Neural progenitor cell (in vitro differentiated cells): Measurements from ENCODE around the gene SH3GLB1. TPM values are rescaled to one million over a fixed set of nuclear protein-coding genes. Genes with fewer than 3 reads are reported as not detected.

Source experiments
- DNase-seq: peaks from one replicate; pipeline ENCODE4 v3.0.0-alpha.2; 2016; ENCODE audit warnings: low spot score
- H2AFZ ChIP-seq: fragments of 200-600 bp; sonication (generic); replicated peaks from 2 replicates; pipeline ENCODE4 v1.6.1; 2016; ENCODE audit warnings: antibody characterized with exemption
- H3F3A ChIP-seq: fragments of 200-600 bp; sonication (generic); 2 replicates; pipeline ENCODE4 v1.6.1; 2016; ENCODE audit warnings: antibody characterized with exemption, low read depth
- H3K27ac ChIP-seq: fragments of 200-600 bp; sonication (generic); 2 replicates; pipeline ENCODE4 v1.5.1; 2016; ENCODE audit warnings: mild to moderate bottlenecking
- H3K27me3 ChIP-seq: fragments of 200-600 bp; sonication (generic); 2 replicates; pipeline ENCODE4 v1.6.1; 2016; ENCODE audit warnings: mild to moderate bottlenecking, moderate library complexity
- H3K36me3 ChIP-seq: fragments of 200-600 bp; sonication (generic); 2 replicates; pipeline ENCODE4 v1.5.1; 2016
- H3K4me1 ChIP-seq: fragments of 200-600 bp; sonication (generic); 2 replicates; pipeline ENCODE4 v1.6.1; 2016; ENCODE audit warnings: mixed run types
- H3K4me2 ChIP-seq: fragments of 200-600 bp; sonication (generic); 2 replicates; pipeline ENCODE4 v1.6.1; 2016
- H3K4me3 ChIP-seq: fragments of 200-600 bp; sonication (generic); 2 replicates; pipeline ENCODE4 v1.5.1; 2016
- H3K79me2 ChIP-seq: fragments of 200-600 bp; sonication (generic); 2 replicates; pipeline ENCODE4 v1.6.1; 2016; ENCODE audit warnings: low read depth
- H3K9ac ChIP-seq: fragments of 200-600 bp; sonication (generic); 2 replicates; pipeline ENCODE4 v1.6.1; 2016
- H3K9me3 ChIP-seq: fragments of 200-600 bp; sonication (generic); 2 replicates; pipeline ENCODE4 v1.5.1; 2016; ENCODE audit warnings: low read depth
- H4K20me1 ChIP-seq: fragments of 200-600 bp; sonication (generic); 2 replicates; pipeline ENCODE4 v1.6.1; 2016; ENCODE audit warnings: low read depth
- H3K27ac Mint-ChIP-seq: 3 replicates; pipeline ENCODE4 v1.8.0; 2021; ENCODE audit warnings: mixed read lengths
- H3K27me3 Mint-ChIP-seq: 2 replicates; pipeline ENCODE4 v1.8.0; 2022; ENCODE audit warnings: low read depth, mild to moderate bottlenecking, inconsistent platforms, moderate library complexity, mixed read lengths; ENCODE audit not compliant: insufficient read depth
- H3K36me3 Mint-ChIP-seq: 3 replicates; pipeline ENCODE4 v1.8.0; 2021; ENCODE audit warnings: mixed read lengths
- H3K4me1 Mint-ChIP-seq: 3 replicates; pipeline ENCODE4 v1.8.0; 2021; ENCODE audit warnings: mixed read lengths
- H3K4me3 Mint-ChIP-seq: 3 replicates; pipeline ENCODE4 v1.8.0; 2021; ENCODE audit warnings: mild to moderate bottlenecking, moderate library complexity, mixed read lengths
- H3K9me3 Mint-ChIP-seq: 3 replicates; pipeline ENCODE4 v1.8.0; 2020; ENCODE audit warnings: mixed read lengths
- CTCF ChIP-seq: fragments of 200-600 bp; sonication (generic); IDR thresholded peaks from 2 replicates; pipeline ENCODE4 v1.5.1; 2017; ENCODE audit warnings: antibody characterized with exemption, mild to moderate bottlenecking
- EZH2 ChIP-seq: fragments of 200-600 bp; sonication (generic); IDR thresholded peaks from 2 replicates; pipeline ENCODE4 v1.6.1; 2017; ENCODE audit warnings: antibody characterized with exemption, mild to moderate bottlenecking, moderate library complexity
- EZH2phosphoT487 ChIP-seq: fragments of 200-600 bp; sonication (generic); IDR thresholded peaks from 2 replicates; pipeline ENCODE4 v1.6.1; 2017; ENCODE audit warnings: antibody characterized with exemption
- total RNA-seq: library from RNA; depleted of rRNA; stranded (reverse); fragments of >200 nt; gene quantifications from 2 replicates; pipeline ENCODE4 v1.2.3, GENCODE V29; 2015; ENCODE audit warnings: low replicate concordance

Gene SH3GLB1
- total RNA-seq, 1 donor from 2014 or later = 28.5 TPM

GRCh38 chr1:86773341-86774288, 69.2 kb downstream of the SH3GLB1 start:
- Histone ChIP-seq H3K4me2 (no peak overlapping the region), H3K27ac (no peak overlapping the region), H3K79me2 (no peaks in the 10 kb centered on the region), H4K20me1 (no peaks in the 10 kb centered on the region), H3K36me3 (no peaks in the 10 kb centered on the region), H3F3A (no peaks in the 10 kb centered on the region), H3K9ac (no peak overlapping the region), H3K4me1 (peaks cover 16% of the 10 kb centered on the region), H3K27me3 (no peaks in the 10 kb centered on the region), H3K9me3 (no peaks in the 10 kb centered on the region), H3K4me3 (no peak overlapping the region), H2AFZ (no peak overlapping the region)
- Mint-ChIP-seq H3K27ac (no peak overlapping the region), H3K9me3 (no peaks in the 10 kb centered on the region), H3K4me3 (peak overlapping the region; percentile 35), H3K27me3 (peaks cover 2% of the 10 kb centered on the region), H3K4me1 (peaks cover 17% of the 10 kb centered on the region), H3K36me3 (no peaks in the 10 kb centered on the region)
- TF ChIP-seq EZH2 (no peak), CTCF (no peak), EZH2phosphoT487 (no peak)
- DNase-seq = no peak

GRCh38 chr1:86774305-86775295, 70.2 kb downstream of the SH3GLB1 start:
- Mint-ChIP-seq H3K36me3 (no peaks in the 10 kb centered on the region), H3K27ac (no peak overlapping the region), H3K4me3 (no peak overlapping the region), H3K27me3 (peaks cover 2% of the 10 kb centered on the region), H3K4me1 (peaks cover 17% of the 10 kb centered on the region), H3K9me3 (no peaks in the 10 kb centered on the region)
- no peak overlapping the region for H3K27ac ChIP-seq
- no peak overlapping the region for H3K4me3 ChIP-seq
- no peaks in the 10 kb centered on the region for H3K9me3 ChIP-seq
- H4K20me1 ChIP-seq = no peaks in the 10 kb centered on the region
- no peaks in the 10 kb centered on the region for H3F3A ChIP-seq
- H3K79me2 ChIP-seq = no peaks in the 10 kb centered on the region
- peaks cover 16% of the 10 kb centered on the region for H3K4me1 ChIP-seq
- H2AFZ ChIP-seq = no peak overlapping the region
- no peaks in the 10 kb centered on the region for H3K27me3 ChIP-seq
- TF ChIP-seq CTCF (no peak), EZH2 (no peak), EZH2phosphoT487 (no peak)
- no peak overlapping the region for H3K4me2 ChIP-seq
- no peak overlapping the region for H3K9ac ChIP-seq
- no peaks in the 10 kb centered on the region for H3K36me3 ChIP-seq
- peak; percentile 16 for DNase-seq

GRCh38 chr1:86775395-86775794, 71.0 kb downstream of the SH3GLB1 start:
- Mint-ChIP-seq H3K27me3 (peaks cover 2% of the 10 kb centered on the region), H3K36me3 (no peaks in the 10 kb centered on the region), H3K9me3 (no peaks in the 10 kb centered on the region), H3K27ac (no peak overlapping the region), H3K4me3 (no peak overlapping the region), H3K4me1 (peaks cover 17% of the 10 kb centered on the region)
- Histone ChIP-seq H3K9ac (no peak overlapping the region), H3K4me2 (no peak overlapping the region), H3K27ac (no peak overlapping the region), H3F3A (no peaks in the 10 kb centered on the region), H4K20me1 (no peaks in the 10 kb centered on the region), H3K27me3 (no peaks in the 10 kb centered on the region), H3K79me2 (no peaks in the 10 kb centered on the region), H3K4me1 (peaks cover 16% of the 10 kb centered on the region), H3K9me3 (no peaks in the 10 kb centered on the region), H3K36me3 (no peaks in the 10 kb centered on the region), H2AFZ (no peak overlapping the region), H3K4me3 (no peak overlapping the region)
- no peak for TF ChIP-seq CTCF
- no peak for TF ChIP-seq EZH2phosphoT487
- TF ChIP-seq EZH2 = no peak
- no peak for DNase-seq
